Measurements from ENCODE around the gene FSCN2.
A peak's percentile ranks its signal among the peaks of the same experiment; 100 is the strongest.

Gene FSCN2

GRCh38 chr17:81563861-81564586 lies 35.8 kb downstream of the FSCN2 start:
- peak; percentile 82 for DNase-seq (ENCODE audit: low read depth)
- no peak for TF ChIP-seq CTCF (IDR thresholded peaks at IDR 0.05; ENCODE audit: low read length, missing control alignments)
- H3K4me3 ChIP-seq (replicated peaks; ENCODE audit: low read depth, low read length) = no peak overlapping the region

- H3K4me3 ChIP-seq (replicated peaks; ENCODE audit: low read depth, low read length) = no peak overlapping the region
- TF ChIP-seq CTCF (IDR thresholded peaks at IDR 0.05; ENCODE audit: low read length, missing control alignments) = no peak
- no peak for DNase-seq (ENCODE audit: low read depth)
Measured at GRCh38 chr17:81564778-81565177, 36.6 kb downstream of the FSCN2 start.

- no peak for TF ChIP-seq CTCF (IDR thresholded peaks at IDR 0.05; ENCODE audit: low read length, missing control alignments)
- DNase-seq (ENCODE audit: low read depth) = no peak
- no peak overlapping the region for H3K4me3 ChIP-seq (replicated peaks; ENCODE audit: low read depth, low read length)
Measured at GRCh38 chr17:81565231-81565630, 37.1 kb downstream of the FSCN2 start.

GRCh38 chr17:81566461-81567126 lies 38.4 kb downstream of the FSCN2 start:
- TF ChIP-seq CTCF (IDR thresholded peaks at IDR 0.05; ENCODE audit: low read length, missing control alignments) = no peak
- peak; percentile 96 for DNase-seq (ENCODE audit: low read depth)
- H3K4me3 ChIP-seq (replicated peaks; ENCODE audit: low read depth, low read length) = peak overlapping the region; percentile 23

GRCh38 chr17:81567191-81567590 lies 39.0 kb downstream of the FSCN2 start:
- DNase-seq (ENCODE audit: low read depth) = no peak
- no peak for TF ChIP-seq CTCF (IDR thresholded peaks at IDR 0.05; ENCODE audit: low read length, missing control alignments)
- H3K4me3 ChIP-seq (replicated peaks; ENCODE audit: low read depth, low read length) = no peak overlapping the region

- no peak for DNase-seq (ENCODE audit: low read depth)
- no peak overlapping the region for H3K4me3 ChIP-seq (replicated peaks; ENCODE audit: low read depth, low read length)
- no peak for TF ChIP-seq CTCF (IDR thresholded peaks at IDR 0.05; ENCODE audit: low read length, missing control alignments)
Measured at GRCh38 chr17:81568416-81568815, 40.2 kb downstream of the FSCN2 start.

Data from fibroblast of pulmonary artery (primary cell).